HUES48 (cell line): ENCODE data around the gene LAMA2.

Source experiments
- H3K27ac ChIP-seq: one replicate; pipeline ENCODE4 v1.7.0; 2013; ENCODE audit warnings: low read depth, low read length, inconsistent platforms
- H3K27me3 ChIP-seq: 2 replicates; pipeline ENCODE4 v1.6.1; 2013; ENCODE audit warnings: mild to moderate bottlenecking, low read length; ENCODE audit not compliant: control insufficient read depth, insufficient read depth
- H3K36me3 ChIP-seq: 2 replicates; pipeline ENCODE4 v1.6.1; 2013; ENCODE audit warnings: low read length; ENCODE audit not compliant: control insufficient read depth, insufficient read depth
- H3K4me1 ChIP-seq: 2 replicates; pipeline ENCODE4 v1.6.1; 2013; ENCODE audit warnings: mild to moderate bottlenecking, low read length; ENCODE audit not compliant: control insufficient read depth, insufficient read depth
- H3K4me3 ChIP-seq: 2 replicates; pipeline ENCODE4 v1.5.1; 2013; ENCODE audit warnings: mild to moderate bottlenecking, low read depth, low read length
- H3K9ac ChIP-seq: 2 replicates; pipeline ENCODE4 v1.6.1; 2013; ENCODE audit warnings: mild to moderate bottlenecking, low read depth, low read length, moderate library complexity
- H3K9me3 ChIP-seq: 2 replicates; pipeline ENCODE4 v1.6.1; 2013; ENCODE audit warnings: low read length; ENCODE audit not compliant: control insufficient read depth, insufficient read depth

The LAMA2 gene

GRCh38 chr6:129211626-129212025, 328.7 kb downstream of the LAMA2 start:
- H3K9ac ChIP-seq, result no peak overlapping the region
- no peaks in the 10 kb centered on the region for H3K36me3 ChIP-seq
- H3K4me1 ChIP-seq, result no peaks in the 10 kb centered on the region
- no peak overlapping the region for H3K27ac ChIP-seq
- no peaks in the 10 kb centered on the region for H3K27me3 ChIP-seq
- no peaks in the 10 kb centered on the region for H3K9me3 ChIP-seq
- no peak overlapping the region for H3K4me3 ChIP-seq

GRCh38 chr6:129212081-129212480, 329.1 kb downstream of the LAMA2 start:
- Histone ChIP-seq H3K27me3 (no peaks in the 10 kb centered on the region), H3K4me1 (no peaks in the 10 kb centered on the region), H3K27ac (no peak overlapping the region), H3K9ac (no peak overlapping the region), H3K9me3 (no peaks in the 10 kb centered on the region), H3K4me3 (no peak overlapping the region), H3K36me3 (no peaks in the 10 kb centered on the region)

DNA sequence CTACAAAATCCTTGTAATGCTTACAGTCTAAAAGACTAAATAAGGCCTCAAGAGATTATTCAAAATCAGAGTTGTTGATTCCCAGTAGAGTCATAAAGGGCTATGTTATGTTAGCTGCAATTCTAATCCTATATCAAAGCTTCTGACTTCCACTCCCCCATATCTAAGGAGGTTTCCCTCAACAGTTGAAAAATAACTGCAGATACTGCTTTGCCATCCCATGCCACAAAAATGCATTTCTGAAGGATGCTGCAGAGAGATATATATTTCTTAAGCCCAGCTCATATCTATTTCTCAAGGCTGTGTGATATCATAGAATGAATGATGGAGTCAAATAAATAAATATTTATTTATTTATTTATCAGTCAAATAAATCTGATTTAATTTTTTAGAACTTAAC, 332.3 kb downstream of the LAMA2 start:
- Histone ChIP-seq H3K9ac (no peak overlapping the region), H3K4me1 (no peaks in the 10 kb centered on the region), H3K27ac (no peak overlapping the region), H3K27me3 (no peaks in the 10 kb centered on the region), H3K9me3 (no peaks in the 10 kb centered on the region), H3K4me3 (no peak overlapping the region), H3K36me3 (no peaks in the 10 kb centered on the region)

DNA sequence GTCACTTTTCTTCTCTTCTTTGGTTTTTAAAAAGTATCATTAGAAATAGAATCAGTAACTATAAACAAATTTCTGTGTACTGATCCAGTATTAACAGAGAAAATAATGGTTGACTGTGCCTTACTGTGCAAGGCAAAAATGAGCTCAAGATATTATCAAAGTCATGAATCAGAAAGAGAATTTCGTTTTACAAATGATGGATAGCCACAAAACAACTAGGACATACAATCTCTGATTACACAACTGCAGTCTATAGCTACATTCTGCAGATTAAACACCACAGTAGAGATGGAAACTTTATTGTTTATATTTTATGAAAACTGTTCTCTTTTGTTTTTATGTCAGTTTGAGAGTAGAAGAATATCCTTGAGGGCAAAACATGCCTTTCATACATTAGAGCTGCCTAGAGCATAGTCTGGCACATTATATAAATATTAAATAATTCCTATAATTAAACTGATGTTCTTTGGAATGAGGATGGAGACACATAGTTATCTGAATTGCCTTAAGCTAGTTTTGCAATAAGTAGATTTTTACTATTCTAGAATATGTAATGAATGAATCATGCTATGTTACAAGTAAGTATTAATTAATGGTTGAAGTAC, 333.1 kb downstream of the LAMA2 start:
- Histone ChIP-seq H3K9me3 (no peaks in the 10 kb centered on the region), H3K27me3 (no peaks in the 10 kb centered on the region), H3K4me1 (no peaks in the 10 kb centered on the region), H3K9ac (no peak overlapping the region), H3K36me3 (no peaks in the 10 kb centered on the region), H3K4me3 (no peak overlapping the region), H3K27ac (no peak overlapping the region)

DNA sequence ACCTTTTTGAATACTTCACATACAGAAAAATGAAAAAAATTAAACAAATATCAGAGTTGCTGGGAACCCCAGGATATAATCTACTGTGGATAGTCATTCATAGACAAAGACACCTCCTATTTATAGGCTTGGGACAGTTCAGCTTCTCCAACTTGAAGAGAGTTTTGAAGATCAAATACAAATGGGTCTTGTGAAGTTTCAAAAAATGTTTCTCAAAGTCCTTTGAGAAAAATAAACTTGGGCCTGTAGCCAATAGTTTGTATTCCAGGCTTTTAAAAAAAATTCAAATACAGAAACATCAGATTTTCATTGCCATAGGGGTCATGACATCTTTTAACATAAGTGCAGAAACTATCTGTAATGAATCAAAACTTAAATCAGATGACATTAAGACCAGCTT, 334.8 kb downstream of the LAMA2 start:
- no peaks in the 10 kb centered on the region for H3K36me3 ChIP-seq
- no peak overlapping the region for H3K4me3 ChIP-seq
- no peak overlapping the region for H3K27ac ChIP-seq
- H3K4me1 ChIP-seq, result no peaks in the 10 kb centered on the region
- no peaks in the 10 kb centered on the region for H3K9me3 ChIP-seq
- H3K27me3 ChIP-seq, result no peaks in the 10 kb centered on the region
- H3K9ac ChIP-seq, result no peak overlapping the region

GRCh38 chr6:129233458-129234134, 350.7 kb downstream of the LAMA2 start:
- Histone ChIP-seq H3K27me3 (no peaks in the 10 kb centered on the region), H3K27ac (no peak overlapping the region), H3K4me1 (no peaks in the 10 kb centered on the region), H3K36me3 (no peaks in the 10 kb centered on the region), H3K9ac (no peak overlapping the region), H3K9me3 (peaks cover 8% of the 10 kb centered on the region; the same call in 1 of the 2 replicates), H3K4me3 (no peak overlapping the region)

GRCh38 chr6:129235167-129236000, 352.4 kb downstream of the LAMA2 start:
- no peaks in the 10 kb centered on the region for H3K9me3 ChIP-seq
- no peaks in the 10 kb centered on the region for H3K36me3 ChIP-seq
- no peak overlapping the region for H3K27ac ChIP-seq
- H3K27me3 ChIP-seq, result no peaks in the 10 kb centered on the region
- no peaks in the 10 kb centered on the region for H3K4me1 ChIP-seq
- H3K9ac ChIP-seq, result no peak overlapping the region
- no peak overlapping the region for H3K4me3 ChIP-seq

DNA sequence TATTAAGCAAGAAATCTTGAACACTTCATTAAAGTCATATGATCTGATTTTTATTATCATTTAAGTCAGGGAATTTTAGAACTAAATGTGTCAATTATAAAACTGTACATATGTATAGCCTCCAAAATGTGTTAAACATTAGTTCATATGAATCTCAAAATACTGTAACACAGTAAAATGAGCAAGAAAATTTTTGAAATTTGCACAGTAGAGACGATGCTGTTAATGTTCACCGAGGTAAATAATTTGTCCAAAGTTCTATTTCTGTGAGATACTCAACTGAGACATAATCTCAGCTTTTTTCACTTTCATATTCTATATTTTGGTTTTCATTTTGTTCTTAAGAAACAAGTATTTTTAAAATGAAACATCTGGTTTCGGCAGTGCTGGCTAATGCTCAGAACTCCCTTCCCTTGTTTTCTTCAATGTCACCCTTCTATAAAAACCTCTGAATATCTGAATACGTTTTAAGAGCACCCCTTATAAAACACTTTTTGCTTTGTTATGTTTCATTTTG, 353.1 kb downstream of the LAMA2 start:
- Histone ChIP-seq H3K4me3 (no peak overlapping the region), H3K27me3 (no peaks in the 10 kb centered on the region), H3K36me3 (no peaks in the 10 kb centered on the region), H3K4me1 (no peaks in the 10 kb centered on the region), H3K27ac (no peak overlapping the region), H3K9me3 (no peaks in the 10 kb centered on the region), H3K9ac (no peak overlapping the region)

DNA sequence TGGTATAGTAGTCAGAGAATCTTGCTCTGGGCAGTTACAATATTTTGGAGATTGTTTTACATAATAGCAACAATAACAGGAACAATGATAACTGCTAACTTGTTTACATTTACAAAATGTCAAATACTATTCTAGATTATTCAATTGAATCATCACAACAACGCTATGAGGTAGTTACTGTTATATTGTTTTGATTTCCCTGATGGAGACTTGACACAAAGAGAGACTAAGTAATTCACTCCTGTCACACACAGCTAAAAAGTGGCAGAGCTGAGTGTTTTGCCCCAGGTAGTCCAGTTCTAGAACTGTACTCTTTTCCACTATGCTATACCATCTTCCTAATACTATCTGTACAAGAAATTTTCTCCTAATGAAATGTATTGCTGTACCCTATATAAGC, 356.1 kb downstream of the LAMA2 start:
- Histone ChIP-seq H3K27ac (no peak overlapping the region), H3K4me1 (no peaks in the 10 kb centered on the region), H3K36me3 (no peaks in the 10 kb centered on the region), H3K27me3 (no peaks in the 10 kb centered on the region), H3K9ac (no peak overlapping the region), H3K4me3 (no peak overlapping the region), H3K9me3 (no peaks in the 10 kb centered on the region)

GRCh38 chr6:129239825-129240491, 357.0 kb downstream of the LAMA2 start:
- H3K27me3 ChIP-seq, result no peaks in the 10 kb centered on the region
- H3K36me3 ChIP-seq, result no peaks in the 10 kb centered on the region
- H3K4me1 ChIP-seq, result no peaks in the 10 kb centered on the region
- H3K27ac ChIP-seq, result no peak overlapping the region
- no peak overlapping the region for H3K9ac ChIP-seq
- no peak overlapping the region for H3K4me3 ChIP-seq
- no peaks in the 10 kb centered on the region for H3K9me3 ChIP-seq
